Measurements from ENCODE around the gene SSR1.

SSR1 gene

DNA sequence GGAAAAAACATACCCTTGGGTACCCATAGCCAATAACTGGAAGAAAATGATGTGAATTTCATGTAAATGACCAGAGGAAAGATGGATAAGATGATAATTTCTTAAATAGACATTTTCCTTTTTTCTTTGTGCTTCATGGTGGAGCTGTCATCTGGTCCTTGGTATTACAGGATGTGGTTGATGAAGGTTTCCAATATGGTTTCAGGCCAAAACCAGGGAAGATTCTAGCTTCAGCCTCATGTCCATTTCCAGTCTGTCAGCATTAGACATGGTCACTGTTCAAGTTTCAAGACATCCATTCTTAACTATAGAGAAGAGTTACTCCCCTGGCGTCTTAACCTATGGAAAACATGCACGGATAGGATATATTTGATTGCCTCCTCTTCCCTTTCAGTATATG lies 63.6 kb downstream of the SSR1 start:
- Histone ChIP-seq H3K23ac (ENCODE audit: low read length) (no peak overlapping the region), H3K9ac (ENCODE audit: low read length) (no peak overlapping the region), H3K9me3 (ENCODE audit: insufficient read depth, low read depth, low read length) (peaks cover 2% of the 10 kb centered on the region), H3K27me3 (ENCODE audit: insufficient read depth, low read length) (no peaks in the 10 kb centered on the region), H3K79me1 (ENCODE audit: low read length) (no peaks in the 10 kb centered on the region), H3K4ac (ENCODE audit: low read depth, low read length) (no peak overlapping the region), H2BK12ac (ENCODE audit: low read length) (no peak overlapping the region), H4K12ac (ENCODE audit: low read depth, low read length) (no peak overlapping the region), H2AK5ac (ENCODE audit: low read length) (no peak overlapping the region), H2BK120ac (ENCODE audit: insufficient read depth, low read length, poor library complexity) (no peak overlapping the region), H3K79me2 (ENCODE audit: control insufficient read depth, insufficient read depth, low read length, poor library complexity) (no peaks in the 10 kb centered on the region), H4K8ac (ENCODE audit: low read depth, low read length) (no peak overlapping the region), H3K4me2 (ENCODE audit: low read length) (no peak overlapping the region), H3K14ac (ENCODE audit: low read length) (no peak overlapping the region), H3K4me1 (ENCODE audit: control insufficient read depth in 1 of 2, insufficient read depth in 2 of 2, low read length in 2 of 2) (no peaks in the 10 kb centered on the region), H4K91ac (ENCODE audit: low read depth, low read length) (no peak overlapping the region), H3K18ac (ENCODE audit: low read length) (no peak overlapping the region), H3K27ac (ENCODE audit: low read depth, low read length) (no peak overlapping the region), H3K36me3 (ENCODE audit: control insufficient read depth in 1 of 2, insufficient read depth in 2 of 2, low read length in 2 of 2) (peaks cover 64% of the 10 kb centered on the region in 2 experiments), H2BK5ac (ENCODE audit: low read depth, low read length, poor library complexity) (no peak overlapping the region), H2AFZ (ENCODE audit: insufficient read depth, low read length, poor library complexity) (no peak overlapping the region), H3K4me3 (ENCODE audit: low read depth, low read length) (no peak overlapping the region)
- DNase-seq = no peak
- no CpG with 5 or more reads among the region's 2 CpGs for WGBS (ENCODE audit: extremely low coverage, insufficient coverage, insufficient read length)

DNA sequence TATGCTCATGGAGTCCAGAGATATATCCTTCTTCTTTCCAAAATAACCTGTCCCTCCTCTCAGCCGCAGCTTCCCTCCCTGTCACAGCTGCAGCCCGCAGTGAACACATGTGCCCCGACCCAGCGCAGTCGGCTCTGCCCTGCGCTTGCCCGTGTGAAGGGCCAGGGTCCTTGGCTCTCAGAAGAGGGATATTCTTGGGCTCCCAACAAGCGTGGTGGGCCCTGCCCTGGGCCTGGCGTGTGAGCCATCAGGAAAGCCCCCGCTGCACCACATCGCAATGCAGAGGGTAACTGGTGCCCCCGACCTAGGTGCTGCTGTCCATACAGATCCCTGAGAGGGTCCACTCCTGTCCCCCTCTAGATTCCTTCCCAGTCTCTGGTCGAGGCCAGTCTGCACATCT lies 65.2 kb downstream of the SSR1 start:
- Histone ChIP-seq H2AFZ (ENCODE audit: insufficient read depth, low read length, poor library complexity) (no peak overlapping the region), H4K8ac (ENCODE audit: low read depth, low read length) (no peak overlapping the region), H2BK12ac (ENCODE audit: low read length) (no peak overlapping the region), H2BK5ac (ENCODE audit: low read depth, low read length, poor library complexity) (no peak overlapping the region), H3K4me3 (ENCODE audit: low read depth, low read length) (no peak overlapping the region), H3K18ac (ENCODE audit: low read length) (no peak overlapping the region), H4K91ac (ENCODE audit: low read depth, low read length) (no peak overlapping the region), H3K4me1 (ENCODE audit: control insufficient read depth in 1 of 2, insufficient read depth in 2 of 2, low read length in 2 of 2) (no peaks in the 10 kb centered on the region), H3K9ac (ENCODE audit: low read length) (no peak overlapping the region), H4K12ac (ENCODE audit: low read depth, low read length) (no peak overlapping the region), H3K27ac (ENCODE audit: low read depth, low read length) (no peak overlapping the region), H3K36me3 (ENCODE audit: control insufficient read depth in 1 of 2, insufficient read depth in 2 of 2, low read length in 2 of 2) (peaks cover 60 to 62% of the 10 kb centered on the region in 2 experiments), H3K4ac (ENCODE audit: low read depth, low read length) (no peak overlapping the region), H3K9me3 (ENCODE audit: insufficient read depth, low read depth, low read length) (no peaks in the 10 kb centered on the region), H2AK5ac (ENCODE audit: low read length) (no peak overlapping the region), H3K27me3 (ENCODE audit: insufficient read depth, low read length) (no peaks in the 10 kb centered on the region), H3K23ac (ENCODE audit: low read length) (no peak overlapping the region), H3K79me2 (ENCODE audit: control insufficient read depth, insufficient read depth, low read length, poor library complexity) (no peaks in the 10 kb centered on the region), H3K4me2 (ENCODE audit: low read length) (no peak overlapping the region), H2BK120ac (ENCODE audit: insufficient read depth, low read length, poor library complexity) (no peak overlapping the region), H3K79me1 (ENCODE audit: low read length) (no peaks in the 10 kb centered on the region), H3K14ac (ENCODE audit: low read length) (no peak overlapping the region)
- DNase-seq = no peak
- WGBS (ENCODE audit: extremely low coverage, insufficient coverage, insufficient read length) = no CpG with 5 or more reads among the region's 13 CpGs

- peak overlapping the region; percentile 3 for H3K18ac ChIP-seq (ENCODE audit: low read length)
These were observed 65.9 kb downstream of the SSR1 start for GRCh38 chr6:7247179-7247456.

DNA sequence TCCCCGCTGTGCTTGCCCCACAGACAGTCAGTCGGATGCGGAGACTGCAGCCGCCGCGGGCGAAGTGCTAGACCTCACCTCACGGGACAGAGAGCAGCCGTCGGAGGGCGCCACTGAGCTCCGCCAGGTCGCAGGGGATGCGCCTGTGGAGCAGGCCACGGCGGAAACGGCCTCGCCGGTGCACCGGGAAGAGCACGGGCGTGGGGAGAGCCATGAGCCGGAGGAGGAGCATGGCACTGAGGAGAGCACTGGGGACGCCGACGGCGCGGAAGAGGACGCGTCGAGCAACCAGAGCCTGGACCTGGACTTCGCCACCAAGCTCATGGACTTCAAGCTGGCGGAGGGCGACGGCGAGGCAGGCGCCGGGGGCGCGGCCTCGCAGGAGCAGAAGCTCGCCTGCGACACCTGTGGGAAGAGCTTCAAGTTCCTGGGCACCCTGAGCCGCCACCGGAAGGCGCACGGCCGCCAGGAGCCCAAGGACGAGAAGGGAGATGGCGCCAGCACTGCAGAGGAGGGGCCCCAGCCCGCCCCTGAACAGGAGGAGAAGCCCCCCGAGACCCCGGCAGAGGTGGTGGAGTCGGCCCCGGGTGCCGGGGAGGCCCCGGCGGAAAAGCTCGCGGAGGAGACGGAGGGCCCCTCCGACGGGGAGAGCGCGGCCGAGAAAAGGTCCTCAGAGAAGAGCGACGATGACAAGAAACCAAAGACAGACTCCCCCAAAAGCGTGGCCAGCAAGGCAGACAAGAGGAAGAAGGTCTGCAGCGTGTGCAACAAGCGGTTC lies 66.4 kb downstream of the SSR1 start:
- no CpG with 5 or more reads among the region's 71 CpGs for WGBS (ENCODE audit: extremely low coverage, insufficient coverage, insufficient read length)
- no peak overlapping the region for H2BK120ac ChIP-seq (ENCODE audit: insufficient read depth, low read length, poor library complexity)
- no peak overlapping the region for H2BK12ac ChIP-seq (ENCODE audit: low read length)
- H3K79me1 ChIP-seq (ENCODE audit: low read length) = no peaks in the 10 kb centered on the region
- no peak overlapping the region for H4K8ac ChIP-seq (ENCODE audit: low read depth, low read length)
- H2AK5ac ChIP-seq (ENCODE audit: low read length) = no peak overlapping the region
- peak overlapping the region; percentile 43 for H3K18ac ChIP-seq (ENCODE audit: low read length)
- H3K36me3 ChIP-seq (ENCODE audit: control insufficient read depth in 1 of 2, insufficient read depth in 2 of 2, low read length in 2 of 2) = peaks cover 53 to 56% of the 10 kb centered on the region in 2 experiments
- H3K9me3 ChIP-seq (ENCODE audit: insufficient read depth, low read depth, low read length) = no peaks in the 10 kb centered on the region
- no peak overlapping the region for H3K4ac ChIP-seq (ENCODE audit: low read depth, low read length)
- no peak overlapping the region for H3K4me2 ChIP-seq (ENCODE audit: low read length)
- no peak overlapping the region for H3K14ac ChIP-seq (ENCODE audit: low read length)
- no peak overlapping the region for H3K27ac ChIP-seq (ENCODE audit: low read depth, low read length)
- H3K27me3 ChIP-seq (ENCODE audit: insufficient read depth, low read length) = no peaks in the 10 kb centered on the region
- H3K4me1 ChIP-seq (ENCODE audit: control insufficient read depth in 1 of 2, insufficient read depth in 2 of 2, low read length in 2 of 2) = peaks cover 0 to 3% of the 10 kb centered on the region in 2 experiments
- H4K91ac ChIP-seq (ENCODE audit: low read depth, low read length) = no peak overlapping the region
- H2BK5ac ChIP-seq (ENCODE audit: low read depth, low read length, poor library complexity) = no peak overlapping the region
- H4K12ac ChIP-seq (ENCODE audit: low read depth, low read length) = no peak overlapping the region
- H3K23ac ChIP-seq (ENCODE audit: low read length) = no peak overlapping the region
- no peak overlapping the region for H2AFZ ChIP-seq (ENCODE audit: insufficient read depth, low read length, poor library complexity)
- no peak overlapping the region for H3K4me3 ChIP-seq (ENCODE audit: low read depth, low read length)
- H3K9ac ChIP-seq (ENCODE audit: low read length) = no peak overlapping the region
- no peaks in the 10 kb centered on the region for H3K79me2 ChIP-seq (ENCODE audit: control insufficient read depth, insufficient read depth, low read length, poor library complexity)
- DNase-seq = no peak

More at GRCh38 chr6:7247179-7247456, 65.9 kb downstream of the SSR1 start:
- Histone ChIP-seq H4K91ac (ENCODE audit: low read depth, low read length) (no peak overlapping the region), H3K9me3 (ENCODE audit: insufficient read depth, low read depth, low read length) (no peaks in the 10 kb centered on the region), H3K27me3 (ENCODE audit: insufficient read depth, low read length) (no peaks in the 10 kb centered on the region), H3K14ac (ENCODE audit: low read length) (no peak overlapping the region), H3K4me1 (ENCODE audit: control insufficient read depth in 1 of 2, insufficient read depth in 2 of 2, low read length in 2 of 2) (no peaks in the 10 kb centered on the region), H3K27ac (ENCODE audit: low read depth, low read length) (no peak overlapping the region), H3K9ac (ENCODE audit: low read length) (no peak overlapping the region), H3K4ac (ENCODE audit: low read depth, low read length) (no peak overlapping the region), H3K4me2 (ENCODE audit: low read length) (no peak overlapping the region), H2AK5ac (ENCODE audit: low read length) (no peak overlapping the region), H2BK12ac (ENCODE audit: low read length) (no peak overlapping the region), H3K79me1 (ENCODE audit: low read length) (no peaks in the 10 kb centered on the region), H2AFZ (ENCODE audit: insufficient read depth, low read length, poor library complexity) (no peak overlapping the region), H3K23ac (ENCODE audit: low read length) (no peak overlapping the region), H3K36me3 (ENCODE audit: control insufficient read depth in 1 of 2, insufficient read depth in 2 of 2, low read length in 2 of 2) (peaks cover 54 to 57% of the 10 kb centered on the region in 2 experiments), H2BK5ac (ENCODE audit: low read depth, low read length, poor library complexity) (no peak overlapping the region), H4K8ac (ENCODE audit: low read depth, low read length) (no peak overlapping the region), H4K12ac (ENCODE audit: low read depth, low read length) (no peak overlapping the region), H3K4me3 (ENCODE audit: low read depth, low read length) (no peak overlapping the region), H2BK120ac (ENCODE audit: insufficient read depth, low read length, poor library complexity) (no peak overlapping the region), H3K79me2 (ENCODE audit: control insufficient read depth, insufficient read depth, low read length, poor library complexity) (no peaks in the 10 kb centered on the region)
- WGBS (ENCODE audit: extremely low coverage, insufficient coverage, insufficient read length) = no CpG with 5 or more reads among the region's 15 CpGs
- DNase-seq = no peak

Data from trophoblast cell (in vitro differentiated cells and primary cell).